Retinal pigment epithelial cell (primary cell): Measurements from ENCODE around the gene FZD4.

Source experiments
- DNase-seq: peaks from one replicate; pipeline ENCODE4 v3.0.0-alpha.2; 2010; ENCODE audit warnings: low read depth
- H3K4me3 ChIP-seq: 2 replicates; pipeline ENCODE4 v1.5.1; 2011; ENCODE audit warnings: mild to moderate bottlenecking, low read length, control low read depth, moderate library complexity
- CTCF ChIP-seq: conservative IDR thresholded peaks from 2 replicates; pipeline ENCODE4 v1.5.1; 2011; ENCODE audit warnings: low read depth, low read length, control low read depth, inconsistent platforms

The FZD4 gene

GRCh38 chr11:86904001-86904400 is 51.2 kb downstream of the FZD4 start:
- no peak for TF ChIP-seq CTCF
- no peak for DNase-seq
- no peak overlapping the region for H3K4me3 ChIP-seq

- H3K4me3 ChIP-seq: no peak overlapping the region
- no peak for TF ChIP-seq CTCF
- no peak for DNase-seq
Measured at GRCh38 chr11:86902345-86902744, 52.9 kb downstream of the FZD4 start.

GRCh38 chr11:86901599-86901998 is 53.6 kb downstream of the FZD4 start:
- no peak for TF ChIP-seq CTCF
- no peak for DNase-seq
- no peak overlapping the region for H3K4me3 ChIP-seq

GRCh38 chr11:86900162-86900561 is 55.0 kb downstream of the FZD4 start:
- H3K4me3 ChIP-seq: no peak overlapping the region
- no peak for TF ChIP-seq CTCF
- no peak for DNase-seq

- no peak for TF ChIP-seq CTCF
- H3K4me3 ChIP-seq: no peak overlapping the region
- DNase-seq: no peak
Measured at GRCh38 chr11:86898689-86899088, 56.5 kb downstream of the FZD4 start.

- no peak for TF ChIP-seq CTCF
- no peak for DNase-seq
- no peak overlapping the region for H3K4me3 ChIP-seq
Measured at GRCh38 chr11:86896441-86896841, 58.8 kb downstream of the FZD4 start.
